Left hindlimb (tissue), 1 donor: Measurements from ENCODE around the gene DAAM1.

Experiments used
- DNase-seq: peaks from one replicate; pipeline ENCODE4 v3.0.0-alpha.2; 2018

DAAM1 gene

GRCh38 chr14:59346329-59346728 is 157.9 kb downstream of the DAAM1 start:
- no peak for DNase-seq

GRCh38 chr14:59346796-59347510 is 158.5 kb downstream of the DAAM1 start:
- DNase-seq, result no peak

GRCh38 chr14:59347511-59347900 is 159.0 kb downstream of the DAAM1 start:
- no peak for DNase-seq

- no peak for DNase-seq
Observed at GRCh38 chr14:59347915-59348314, 159.4 kb downstream of the DAAM1 start.

GRCh38 chr14:59349258-59349701 is 160.8 kb downstream of the DAAM1 start:
- no peak for DNase-seq

GRCh38 chr14:59352961-59353360 is 164.5 kb downstream of the DAAM1 start:
- no peak for DNase-seq

- no peak for DNase-seq
Observed at GRCh38 chr14:59354666-59355065, 166.2 kb downstream of the DAAM1 start.

- DNase-seq, result no peak
Observed at GRCh38 chr14:59355091-59355490, 166.6 kb downstream of the DAAM1 start.

- no peak for DNase-seq
Observed at GRCh38 chr14:59356312-59356711, 167.8 kb downstream of the DAAM1 start.

- no peak for DNase-seq
Observed at GRCh38 chr14:59356767-59357166, 168.3 kb downstream of the DAAM1 start.

GRCh38 chr14:59358102-59358501 is 169.6 kb downstream of the DAAM1 start:
- DNase-seq, result peak; percentile 34

GRCh38 chr14:59358784-59359183 is 170.3 kb downstream of the DAAM1 start:
- no peak for DNase-seq

- no peak for DNase-seq
Observed at GRCh38 chr14:59359431-59360124, 171.1 kb downstream of the DAAM1 start.

- no peak for DNase-seq
Observed at GRCh38 chr14:59360233-59360632, 171.8 kb downstream of the DAAM1 start.

GRCh38 chr14:59360923-59361794 is 172.7 kb downstream of the DAAM1 start:
- DNase-seq, result peak; percentile 32

- DNase-seq, result no peak
Observed at GRCh38 chr14:59362513-59362912, 174.0 kb downstream of the DAAM1 start.

- DNase-seq, result no peak
Observed at GRCh38 chr14:59363531-59364226, 175.2 kb downstream of the DAAM1 start.

- no peak for DNase-seq
Observed at GRCh38 chr14:59370158-59370742, 181.8 kb downstream of the DAAM1 start.

- DNase-seq, result no peak
Observed at GRCh38 chr14:59371771-59372170, 183.3 kb downstream of the DAAM1 start.

- no peak for DNase-seq
Observed at GRCh38 chr14:59374048-59374447, 185.6 kb downstream of the DAAM1 start.

- no peak for DNase-seq
Observed at GRCh38 chr14:59376686-59377085, 188.2 kb downstream of the DAAM1 start.

GRCh38 chr14:59377491-59377890 is 189.0 kb downstream of the DAAM1 start:
- DNase-seq, result no peak
